PFSK-1 (cell line): ENCODE measurements around the gene NRG3.

Experiments
- POLR2AphosphoS5 ChIP-seq: IDR thresholded peaks from 2 replicates; pipeline ENCODE4 v1.6.1; 2012; ENCODE audit warnings: low read depth, mild to moderate bottlenecking, control low read depth, low read length, moderate library complexity
- REST ChIP-seq, 2 experiments: IDR thresholded peaks; 2 replicates each; pipeline versions ENCODE4 v1.6.1 to v1.8.0; 2011 to 2012; ENCODE audit warnings: low read depth in 2 of 2, low read length in 2 of 2, control low read depth in 1 of 2, inconsistent platforms in 1 of 2, mild to moderate bottlenecking in 1 of 2, moderate library complexity in 1 of 2; ENCODE audit not compliant: insufficient read depth in 1 of 2
- SIN3A ChIP-seq: IDR thresholded peaks from 2 replicates; pipeline ENCODE4 v1.6.1; 2012; ENCODE audit warnings: mild to moderate bottlenecking, low read length, moderate library complexity, borderline replicate concordance; ENCODE audit not compliant: insufficient read depth
- TAF1 ChIP-seq: IDR thresholded peaks from 2 replicates; pipeline ENCODE4 v1.6.1; 2012; ENCODE audit warnings: low read length, control low read depth, borderline replicate concordance; ENCODE audit not compliant: insufficient read depth

- no peak for TF ChIP-seq REST (IDR thresholded peaks at IDR 0.05; ENCODE audit: insufficient read depth in 1 of 2, low read depth in 2 of 2, low read length in 2 of 2)
- no peak for TF ChIP-seq TAF1
- no peak for TF ChIP-seq POLR2AphosphoS5
- no peak for TF ChIP-seq SIN3A
Measured at GRCh38 chr10:82814635-82815034, 939.6 kb downstream of the NRG3 start.
